ENCODE measurements around the gene DNER. TPM values are rescaled to one million over a fixed set of nuclear protein-coding genes. Genes with fewer than 3 reads are reported as not detected.
"Not testable (repeated sequence)": the region's sequence is repeated elsewhere in the genome, so short reads cannot be mapped to it uniquely, and the experiment has no call there.

DNER gene
- total RNA-seq, 4 donors from 2014 or later: 0.41 to 2.6 (median 1.2) TPM

DNA sequence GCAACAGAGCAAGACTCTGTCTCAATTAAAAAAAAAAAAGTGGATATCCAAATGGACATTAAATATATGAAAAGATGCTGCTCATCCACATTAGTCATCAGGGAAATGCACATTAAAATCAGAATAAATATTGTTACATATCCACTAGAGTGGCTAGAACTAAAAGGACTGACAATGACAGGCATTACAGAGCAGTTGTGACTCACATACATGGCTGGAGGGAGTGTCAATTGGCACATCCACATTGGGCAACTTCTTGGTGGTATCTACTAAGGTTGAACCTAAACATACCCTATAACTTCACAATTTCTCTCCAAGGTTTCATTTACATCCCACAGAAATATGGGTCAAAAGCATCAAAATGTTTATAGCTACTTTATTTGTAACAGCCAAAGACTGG lies 14.0 kb upstream of the DNER start:
- DNase-seq (no peak), ATAC-seq (no peak)
- H3K4me1 ChIP-seq: no peaks in the 10 kb centered on the region
- intact Hi-C loops (cut with DNase I; ENCODE audit: low total_unique reads): no loop called here
- in situ Hi-C loops (cut with MboI; ENCODE audit: low sequenced_read_pairs in 4 of 4): no loop called here
- no peaks in the 10 kb centered on the region for H3K9me3 ChIP-seq
- no peak overlapping the region for H3K4me3 ChIP-seq
- TF ChIP-seq POLR2A (IDR thresholded peaks at IDR 0.05): no peak
- TF ChIP-seq, protein P1, sequence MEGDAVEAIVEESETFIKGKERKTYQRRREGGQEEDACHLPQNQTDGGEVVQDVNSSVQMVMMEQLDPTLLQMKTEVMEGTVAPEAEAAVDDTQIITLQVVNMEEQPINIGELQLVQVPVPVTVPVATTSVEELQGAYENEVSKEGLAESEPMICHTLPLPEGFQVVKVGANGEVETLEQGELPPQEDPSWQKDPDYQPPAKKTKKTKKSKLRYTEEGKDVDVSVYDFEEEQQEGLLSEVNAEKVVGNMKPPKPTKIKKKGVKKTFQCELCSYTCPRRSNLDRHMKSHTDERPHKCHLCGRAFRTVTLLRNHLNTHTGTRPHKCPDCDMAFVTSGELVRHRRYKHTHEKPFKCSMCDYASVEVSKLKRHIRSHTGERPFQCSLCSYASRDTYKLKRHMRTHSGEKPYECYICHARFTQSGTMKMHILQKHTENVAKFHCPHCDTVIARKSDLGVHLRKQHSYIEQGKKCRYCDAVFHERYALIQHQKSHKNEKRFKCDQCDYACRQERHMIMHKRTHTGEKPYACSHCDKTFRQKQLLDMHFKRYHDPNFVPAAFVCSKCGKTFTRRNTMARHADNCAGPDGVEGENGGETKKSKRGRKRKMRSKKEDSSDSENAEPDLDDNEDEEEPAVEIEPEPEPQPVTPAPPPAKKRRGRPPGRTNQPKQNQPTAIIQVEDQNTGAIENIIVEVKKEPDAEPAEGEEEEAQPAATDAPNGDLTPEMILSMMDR (IDR thresholded peaks at IDR 0.05 in 4 of 5, conservative IDR thresholded peaks at IDR 0.05 in 1 of 5): no peak
- H3K36me3 ChIP-seq: no peaks in the 10 kb centered on the region
- H3K27ac ChIP-seq: no peak overlapping the region
- H3K27me3 ChIP-seq: no peaks in the 10 kb centered on the region

DNA sequence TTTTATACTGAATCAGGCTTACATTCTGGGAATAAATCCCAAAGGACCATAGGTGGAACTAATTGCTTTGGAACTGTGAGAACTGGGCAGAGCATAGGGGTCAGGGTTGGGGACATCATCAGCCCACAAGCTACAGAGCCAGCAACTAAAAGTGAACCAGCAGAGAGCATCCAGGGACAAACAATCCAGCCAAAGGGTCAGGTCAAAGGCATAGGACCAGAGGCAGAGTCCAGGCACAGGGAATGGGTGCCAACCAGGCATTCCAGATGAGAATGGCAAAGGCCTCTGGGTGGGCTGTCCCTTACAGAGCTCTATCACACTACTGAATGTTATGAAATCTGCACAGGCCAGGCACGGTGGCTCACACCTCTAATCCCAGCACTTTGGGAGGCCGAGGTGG lies 12.3 kb upstream of the DNER start:
- in situ Hi-C loops (cut with MboI; ENCODE audit: low sequenced_read_pairs in 4 of 4) (no loop called here), intact Hi-C loops (cut with DNase I; ENCODE audit: low total_unique reads) (no loop called here)
- Histone ChIP-seq H3K36me3 (no peaks in the 10 kb centered on the region), H3K4me1 (no peaks in the 10 kb centered on the region), H3K27me3 (peaks cover 0 to 2% (median 0%) of the 10 kb centered on the region in 3 donors), H3K4me3 (no peak overlapping the region), H3K27ac (no peak overlapping the region), H3K9me3 (no peaks in the 10 kb centered on the region)
- TF ChIP-seq, protein P1 (IDR thresholded peaks at IDR 0.05 in 4 of 5, conservative IDR thresholded peaks at IDR 0.05 in 1 of 5): no peak
- TF ChIP-seq POLR2A (IDR thresholded peaks at IDR 0.05): no peak
- ATAC-seq (no peak), DNase-seq (no peak)

DNA sequence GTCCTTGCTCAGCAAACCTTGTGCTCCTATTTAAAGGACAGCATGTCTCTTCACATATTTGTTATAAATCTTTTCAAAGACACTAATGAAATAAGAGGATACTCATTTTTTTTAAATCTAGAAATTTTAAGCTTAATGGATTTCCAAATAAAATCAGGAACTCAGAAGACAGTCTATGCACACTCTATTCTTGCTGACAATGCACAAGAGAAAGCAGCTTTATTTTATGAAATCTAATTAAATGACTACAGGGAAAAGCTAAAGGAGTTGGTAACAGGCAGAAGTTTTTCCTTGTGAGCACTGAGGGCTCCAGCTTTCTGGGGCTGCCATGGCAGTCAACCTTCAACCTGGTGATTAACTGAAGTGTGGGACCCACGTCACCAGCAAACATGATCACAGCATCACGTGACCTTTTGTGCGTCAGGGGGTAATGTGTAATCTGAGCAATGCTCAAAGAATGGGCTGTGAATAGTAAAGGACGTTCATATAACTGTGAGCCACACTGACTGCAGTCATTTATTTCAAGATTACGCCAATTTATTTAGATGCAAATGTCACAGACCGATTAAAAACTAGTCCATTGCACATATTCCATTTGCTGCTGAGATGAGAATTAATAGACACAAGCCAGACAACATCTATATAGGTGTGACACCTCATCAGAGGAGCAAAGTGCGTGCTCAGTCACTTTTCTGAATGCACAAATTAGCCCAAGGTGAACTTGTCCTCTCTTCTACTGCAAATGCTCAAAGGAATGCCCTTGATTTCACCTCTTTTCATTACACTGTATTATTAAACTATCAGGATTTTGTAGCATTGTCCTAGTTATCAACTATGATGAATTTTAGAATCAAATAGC lies 11.6 kb upstream of the DNER start:
- intact Hi-C loops (cut with DNase I; ENCODE audit: low total_unique reads): no loop called here
- TF ChIP-seq POLR2A (IDR thresholded peaks at IDR 0.05): no peak
- TF ChIP-seq, protein P1 (IDR thresholded peaks at IDR 0.05 in 4 of 5, conservative IDR thresholded peaks at IDR 0.05 in 1 of 5): no peak
- Histone ChIP-seq H3K9me3 (no peaks in the 10 kb centered on the region), H3K36me3 (no peaks in the 10 kb centered on the region), H3K27me3 (peaks cover 0 to 2% (median 0%) of the 10 kb centered on the region in 3 donors), H3K4me3 (no peak overlapping the region), H3K27ac (no peak overlapping the region), H3K4me1 (no peaks in the 10 kb centered on the region)
- DNase-seq (no peak), ATAC-seq (no peak)
- in situ Hi-C loops (cut with MboI; ENCODE audit: low sequenced_read_pairs in 4 of 4): no loop called here

DNA sequence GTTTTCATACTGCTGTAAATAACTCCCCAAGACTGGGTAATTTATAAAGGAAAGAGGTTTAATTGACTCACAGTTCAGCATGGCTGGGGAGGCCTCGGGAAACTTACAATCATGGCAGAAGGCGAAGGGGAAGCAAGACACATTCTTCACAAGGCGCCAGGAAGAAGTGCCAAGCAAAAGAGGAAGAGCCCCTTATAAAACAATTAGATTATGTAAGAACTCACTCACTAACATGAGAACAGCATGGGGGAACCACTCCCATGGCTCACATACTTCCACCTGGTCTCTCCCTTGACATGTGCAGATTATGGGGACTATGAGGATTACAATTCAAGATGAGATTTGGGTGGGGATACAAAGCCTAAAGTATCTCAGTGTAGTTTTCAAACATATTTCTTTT lies 8.8 kb upstream of the DNER start:
- DNase-seq; H3K4me1 ChIP-seq; ATAC-seq; H3K4me3 ChIP-seq; H3K27me3 ChIP-seq; in situ Hi-C loops (cut with MboI; ENCODE audit: low sequenced_read_pairs in 4 of 4); intact Hi-C loops (cut with DNase I; ENCODE audit: low total_unique reads); H3K36me3 ChIP-seq; H3K27ac ChIP-seq; H3K9me3 ChIP-seq: not testable (repeated sequence)

DNA sequence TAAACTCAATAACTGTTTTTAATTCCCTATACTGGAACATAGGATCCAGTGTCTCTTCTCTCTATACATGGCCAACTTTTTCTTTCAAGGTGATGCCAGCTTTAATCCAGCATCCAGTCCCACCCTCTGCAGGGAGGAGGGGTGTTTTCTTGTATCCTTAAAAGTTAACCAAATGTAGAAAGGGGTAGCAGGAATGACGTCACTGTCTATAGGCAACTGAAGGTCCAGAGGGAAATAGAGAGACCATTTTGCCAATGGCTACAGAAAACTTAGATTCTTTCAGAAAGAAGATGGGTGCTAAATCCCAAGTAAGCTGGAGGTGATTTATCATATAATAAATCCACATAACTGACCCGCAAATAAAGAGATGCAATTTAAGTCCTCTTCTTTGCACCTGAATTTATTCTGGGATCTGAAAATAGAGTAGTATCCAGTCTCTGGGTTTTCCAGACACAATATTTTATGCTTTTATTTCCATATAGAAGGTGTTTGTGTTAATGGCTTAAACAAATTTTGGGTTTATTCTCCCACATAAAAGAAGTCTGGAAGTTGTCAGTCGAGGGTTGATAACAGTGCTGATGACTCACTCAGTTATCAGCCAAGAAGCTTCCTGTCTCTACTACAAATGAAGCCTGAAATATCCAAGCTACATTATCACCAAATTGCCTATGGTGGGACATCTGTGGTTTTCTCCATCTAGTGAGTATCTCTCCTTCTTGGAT lies 5.7 kb upstream of the DNER start:
- Histone ChIP-seq H3K4me3 (no peak overlapping the region), H3K9me3 (no peaks in the 10 kb centered on the region), H3K4me1 (peaks cover 0 to under 1% of the 10 kb centered on the region in 2 donors), H3K27me3 (peaks cover 8 to 29% (median 12%) of the 10 kb centered on the region in 3 donors), H3K27ac (no peak overlapping the region), H3K36me3 (no peaks in the 10 kb centered on the region)
- TF ChIP-seq, protein P1 (IDR thresholded peaks at IDR 0.05 in 4 of 5, conservative IDR thresholded peaks at IDR 0.05 in 1 of 5): no peak
- no peak for TF ChIP-seq POLR2A (IDR thresholded peaks at IDR 0.05)
- intact Hi-C loops (cut with DNase I; ENCODE audit: low total_unique reads): no loop called here
- ATAC-seq (no peak), DNase-seq (no peak)
- in situ Hi-C loops (cut with MboI; ENCODE audit: low sequenced_read_pairs in 4 of 4): no loop called here

Data from gastrocnemius medialis (tissue), 4 donors.